Peyer's patch (tissue), 4 donors: ENCODE measurements around the gene ISLR.

Experiments
- CTCF ChIP-seq, 6 experiments: fragments of 450-650 bp in 4 of 6; fragments of 200-600 bp in 2 of 6; sonication (generic) in 1 of 6; IDR thresholded peaks; one replicate each; pipeline ENCODE4 v1.5.1; 2017 to 2019; ENCODE audit warnings: antibody characterized with exemption in 6 of 6, mild to moderate bottlenecking in 3 of 6, moderate library complexity in 1 of 6
- POLR2A ChIP-seq, 2 donors: fragments of 450-650 bp; IDR thresholded peaks; one replicate each; pipeline ENCODE4 v1.5.1; 2017; ENCODE audit warnings: antibody characterized with exemption in 2 of 2, mild to moderate bottlenecking in 2 of 2, moderate library complexity in 2 of 2

- TF ChIP-seq CTCF (IDR thresholded peaks at IDR 0.05) (no peak), POLR2A (IDR thresholded peaks at IDR 0.05) (no peak)
These were observed 18.3 kb downstream of the ISLR start for GRCh38 chr15:74191798-74192197.
